ENCODE measurements around the gene NDUFB10.

Gene NDUFB10

DNA sequence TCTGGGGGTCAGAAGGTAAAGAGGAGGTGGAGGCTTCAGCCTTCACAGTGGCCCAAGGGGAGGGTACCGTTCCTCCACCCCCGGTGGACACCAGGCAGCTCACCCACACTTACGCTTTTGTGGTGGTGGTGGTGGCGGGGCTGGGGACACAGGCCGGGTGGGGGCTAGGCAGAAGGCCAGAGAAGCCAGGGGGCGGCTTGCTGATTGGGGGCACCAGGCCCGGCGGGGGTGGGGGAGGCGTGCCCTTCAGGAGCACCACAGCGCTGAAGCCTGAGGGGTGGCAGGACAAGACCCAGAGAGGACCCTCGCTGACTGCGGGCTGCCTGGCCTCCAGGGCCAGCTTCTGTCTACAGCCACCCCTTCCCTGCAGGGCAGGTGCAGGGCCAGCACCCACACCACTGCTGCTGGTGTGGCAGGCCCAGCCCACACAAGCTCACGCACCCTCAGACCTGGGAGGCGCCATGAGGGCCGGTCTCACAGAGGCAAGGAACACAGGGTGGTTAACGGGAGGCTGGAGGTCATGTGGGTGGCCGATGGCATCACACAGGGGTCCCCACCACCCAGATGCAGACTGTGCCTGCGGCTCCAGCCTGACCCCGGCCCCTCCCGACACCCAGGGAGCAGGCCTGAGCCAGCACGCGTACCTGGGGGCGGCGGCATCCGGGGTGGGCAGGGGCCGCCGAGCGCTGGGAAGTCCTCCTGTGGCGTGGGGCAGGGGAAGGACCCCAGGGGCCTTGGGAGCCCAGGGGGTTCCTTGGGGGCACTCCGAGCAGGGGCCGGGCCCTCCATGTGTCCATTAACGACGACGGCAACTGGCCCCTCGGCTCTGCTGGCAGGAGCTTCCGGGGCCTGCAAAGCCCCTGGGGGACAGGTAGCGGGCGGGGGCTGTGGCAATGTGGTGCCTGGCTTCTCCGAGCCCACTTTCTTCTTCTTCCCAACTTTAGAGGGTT, 39.8 kb downstream of the NDUFB10 start:
- H3K27ac Mint-ChIP-seq: no peak overlapping the region
- peaks cover 74% of the 10 kb centered on the region for H3K36me3 Mint-ChIP-seq (ENCODE audit: low read depth)
- peaks cover 14% of the 10 kb centered on the region for H3K4me1 Mint-ChIP-seq (ENCODE audit: low read depth)
- H3K27me3 Mint-ChIP-seq: no peaks in the 10 kb centered on the region
- H3K9me3 Mint-ChIP-seq: no peaks in the 10 kb centered on the region
- H3K4me3 Mint-ChIP-seq: no peak overlapping the region
- intact Hi-C loops (cut with micrococcal nuclease): no loop called here

DNA sequence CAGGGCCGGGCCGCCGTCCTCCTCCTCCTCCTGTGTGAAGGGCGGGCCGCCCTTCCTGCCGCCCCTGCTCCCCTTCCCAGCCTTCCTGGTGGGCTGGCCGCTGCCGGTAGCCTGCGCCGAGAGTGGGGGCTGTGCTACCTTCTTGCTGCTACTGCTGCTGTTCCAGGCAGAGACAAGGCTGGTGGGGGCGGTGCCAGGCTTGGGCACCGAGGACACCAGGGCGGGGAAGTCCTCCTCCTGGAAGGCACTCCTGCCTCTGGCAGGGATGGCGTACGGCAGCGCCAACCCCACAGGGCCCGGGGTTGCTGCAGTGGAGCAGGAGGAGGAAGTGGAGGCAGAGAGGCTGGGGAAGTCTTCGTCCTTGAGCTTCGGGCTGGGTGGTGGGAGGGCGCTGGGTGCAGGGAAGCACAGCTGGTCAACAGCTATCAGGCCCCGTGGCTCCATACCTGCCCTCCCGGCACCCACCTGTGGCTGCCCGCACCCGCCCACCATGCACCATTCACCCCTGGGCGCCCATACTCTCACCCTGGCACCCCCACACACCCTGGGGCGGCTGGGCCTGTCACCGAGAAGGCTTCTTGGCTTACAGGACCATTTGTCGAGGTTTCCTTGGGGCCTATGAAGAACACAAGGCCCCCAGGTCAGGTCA, 40.7 kb downstream of the NDUFB10 start:
- Mint-ChIP-seq H3K4me1 (ENCODE audit: low read depth) (peaks cover 23% of the 10 kb centered on the region), H3K9me3 (no peaks in the 10 kb centered on the region), H3K4me3 (no peak overlapping the region), H3K36me3 (ENCODE audit: low read depth) (peaks cover 81% of the 10 kb centered on the region), H3K27ac (no peak overlapping the region), H3K27me3 (no peaks in the 10 kb centered on the region)
- intact Hi-C loops (cut with micrococcal nuclease): no loop called here

- Mint-ChIP-seq H3K4me1 (ENCODE audit: low read depth) (peaks cover 33% of the 10 kb centered on the region), H3K27ac (no peak overlapping the region), H3K9me3 (no peaks in the 10 kb centered on the region), H3K27me3 (peaks cover 1% of the 10 kb centered on the region), H3K36me3 (ENCODE audit: low read depth) (peaks cover 90% of the 10 kb centered on the region), H3K4me3 (no peak overlapping the region)
- intact Hi-C loops (cut with micrococcal nuclease): no loop called here
These were observed 41.7 kb downstream of the NDUFB10 start for GRCh38 chr16:2001035-2001434.

DNA sequence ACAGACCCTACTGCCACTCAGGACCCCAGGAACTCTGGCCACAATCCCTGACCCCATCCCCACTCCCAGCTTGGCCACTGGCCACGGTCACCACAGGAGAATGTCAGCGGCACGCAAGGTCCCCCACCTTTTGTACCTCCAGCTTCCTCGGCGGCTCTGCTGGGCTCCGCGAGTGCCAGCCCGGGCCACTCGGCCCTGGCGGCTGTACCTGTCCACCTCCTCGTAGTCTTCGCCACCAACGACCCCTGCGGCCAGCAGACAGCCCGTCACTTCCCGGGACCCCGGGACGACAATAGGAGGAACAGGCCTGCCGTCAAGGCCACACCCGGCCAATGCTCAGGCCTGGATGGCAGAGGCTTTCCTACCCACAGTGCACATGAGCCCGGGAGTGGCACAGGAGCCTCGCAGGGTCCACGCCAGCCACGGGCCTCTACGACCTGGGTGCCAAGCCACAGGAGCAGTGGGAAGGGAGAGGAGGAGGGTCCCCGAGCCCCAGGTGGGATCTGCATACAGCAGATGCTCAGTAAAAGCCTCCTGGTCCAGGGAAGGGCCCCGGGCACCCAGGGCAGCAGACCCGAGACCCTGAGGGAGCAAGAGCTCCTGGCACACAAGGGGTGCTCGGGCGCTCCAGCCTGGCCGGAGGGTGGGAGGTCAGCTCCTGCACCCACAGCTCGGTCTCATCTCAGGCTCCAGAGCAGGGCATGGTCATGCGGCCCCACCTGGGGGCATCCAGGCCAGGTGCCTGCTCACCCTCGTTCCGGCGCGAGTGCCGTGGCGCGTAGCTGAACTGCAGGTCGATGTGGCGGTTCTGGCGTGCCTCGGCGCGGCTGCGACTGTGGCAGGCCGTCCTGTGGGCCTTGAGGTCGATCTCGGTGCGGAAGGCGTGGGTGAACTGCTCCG, 42.4 kb downstream of the NDUFB10 start:
- H3K27ac Mint-ChIP-seq: no peak overlapping the region
- intact Hi-C loops (cut with micrococcal nuclease): no loop called here
- H3K9me3 Mint-ChIP-seq: no peaks in the 10 kb centered on the region

DNA sequence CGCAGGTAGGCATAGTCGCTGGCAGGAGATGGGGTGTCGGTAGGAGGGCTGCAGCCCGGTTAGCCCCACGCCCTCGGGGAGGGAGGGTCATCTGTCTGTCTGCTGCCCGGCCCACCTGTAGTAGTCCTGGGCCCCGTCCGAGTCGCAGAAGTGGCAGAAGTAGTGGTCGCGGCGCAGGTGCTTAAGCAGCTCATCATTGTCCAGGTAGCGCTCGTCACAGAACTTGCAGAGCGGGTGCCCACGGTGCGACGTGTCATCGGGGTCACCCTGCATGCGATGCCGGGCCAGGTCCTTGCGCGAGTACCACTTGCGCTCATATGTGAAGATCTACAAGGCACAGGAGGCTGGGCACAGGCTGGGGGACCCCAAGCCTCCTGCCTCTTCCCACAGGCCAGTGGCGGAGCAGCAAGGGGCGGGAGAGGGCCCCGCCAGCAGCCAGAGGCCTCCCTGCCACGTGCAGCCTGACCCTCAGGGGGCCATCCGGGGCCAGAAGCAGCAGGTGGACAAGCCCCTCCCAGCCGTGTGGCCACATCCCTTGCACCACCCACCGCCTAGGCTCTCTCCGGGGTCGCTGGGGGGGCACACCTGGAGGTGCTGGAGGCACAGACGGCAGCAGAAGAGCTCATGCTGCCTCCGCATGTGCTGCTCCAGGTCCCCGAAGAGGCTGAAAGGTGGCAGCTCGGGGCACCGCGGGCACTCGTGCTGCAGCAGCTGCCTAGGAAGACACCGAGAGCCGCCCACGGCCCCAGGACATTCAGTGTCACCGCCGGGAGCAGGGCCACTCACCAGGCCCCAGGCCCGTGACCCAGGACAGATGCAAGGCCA, 43.3 kb downstream of the NDUFB10 start:
- intact Hi-C loops (cut with micrococcal nuclease): no loop called here
- H3K36me3 Mint-ChIP-seq (ENCODE audit: low read depth): peaks cover 90% of the 10 kb centered on the region
- H3K9me3 Mint-ChIP-seq: no peaks in the 10 kb centered on the region
- H3K27ac Mint-ChIP-seq: no peak overlapping the region
- H3K4me1 Mint-ChIP-seq (ENCODE audit: low read depth): peaks cover 49% of the 10 kb centered on the region
- H3K27me3 Mint-ChIP-seq: peaks cover 2% of the 10 kb centered on the region
- H3K4me3 Mint-ChIP-seq: no peak overlapping the region

More for the DNA sequence above, 42.4 kb downstream of the NDUFB10 start:
- Mint-ChIP-seq H3K4me3 (no peak overlapping the region), H3K36me3 (ENCODE audit: low read depth) (peaks cover 92% of the 10 kb centered on the region), H3K4me1 (ENCODE audit: low read depth) (peaks cover 40% of the 10 kb centered on the region), H3K27me3 (peaks cover 2% of the 10 kb centered on the region)

GRCh38 chr16:2003231-2003826, 44.0 kb downstream of the NDUFB10 start:
- peaks cover 56% of the 10 kb centered on the region for H3K4me1 Mint-ChIP-seq (ENCODE audit: low read depth)
- no peaks in the 10 kb centered on the region for H3K9me3 Mint-ChIP-seq
- H3K4me3 Mint-ChIP-seq: no peak overlapping the region
- no peak overlapping the region for H3K27ac Mint-ChIP-seq
- peaks cover 90% of the 10 kb centered on the region for H3K36me3 Mint-ChIP-seq (ENCODE audit: low read depth)
- intact Hi-C loops (cut with micrococcal nuclease): no loop called here
- peaks cover 2% of the 10 kb centered on the region for H3K27me3 Mint-ChIP-seq

DNA sequence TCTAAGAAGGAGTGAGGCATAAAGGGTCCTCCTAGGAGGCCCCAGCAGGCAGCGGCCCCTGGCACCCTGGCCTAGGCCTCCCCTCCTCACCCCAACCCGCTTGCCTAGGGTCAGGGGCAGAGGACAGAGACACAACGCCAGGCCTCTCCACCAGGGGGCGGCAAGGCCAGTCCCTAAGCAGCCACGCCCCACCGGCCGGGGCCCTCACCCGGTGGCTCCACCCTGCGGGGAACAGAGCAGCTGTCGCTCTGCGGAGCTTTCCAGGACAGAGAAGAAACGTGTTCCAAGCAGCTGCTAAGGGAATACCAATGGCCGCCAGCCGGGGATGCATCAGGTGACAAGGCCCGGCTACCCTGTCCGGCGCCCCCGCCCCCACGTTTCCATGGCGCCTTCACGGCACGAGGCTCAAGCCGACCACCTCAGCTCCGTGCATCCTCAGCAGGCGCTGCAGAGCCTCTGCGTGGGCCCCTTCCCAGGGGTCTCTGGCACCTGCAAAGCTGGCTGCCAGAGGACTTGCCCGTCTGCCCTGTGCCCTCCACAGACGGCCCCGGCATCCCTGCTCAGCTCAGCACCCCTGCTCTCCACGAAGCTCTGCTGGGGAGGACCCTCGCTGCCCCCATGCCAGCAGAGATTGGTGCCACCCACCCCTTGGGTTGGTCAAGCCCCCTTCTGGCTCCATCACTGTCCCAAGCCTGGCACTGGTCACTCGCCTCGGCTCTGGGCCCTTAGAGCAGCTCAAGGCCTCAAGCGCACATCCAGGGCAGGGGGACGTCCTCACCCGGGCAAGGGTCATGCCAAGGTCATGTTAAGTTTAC, 44.7 kb downstream of the NDUFB10 start:
- H3K27ac Mint-ChIP-seq: peak overlapping the region; percentile 40
- H3K27me3 Mint-ChIP-seq: peaks cover 2% of the 10 kb centered on the region
- no peaks in the 10 kb centered on the region for H3K9me3 Mint-ChIP-seq
- intact Hi-C loops (cut with micrococcal nuclease): loop anchor here (1.0 kb wide), 1 partner anchor 149 kb away; no protein-coding TSS in a partner anchor
- peaks cover 86% of the 10 kb centered on the region for H3K36me3 Mint-ChIP-seq (ENCODE audit: low read depth)
- peaks cover 63% of the 10 kb centered on the region for H3K4me1 Mint-ChIP-seq (ENCODE audit: low read depth)
- peak overlapping the region; percentile 5 for H3K4me3 Mint-ChIP-seq

DNA sequence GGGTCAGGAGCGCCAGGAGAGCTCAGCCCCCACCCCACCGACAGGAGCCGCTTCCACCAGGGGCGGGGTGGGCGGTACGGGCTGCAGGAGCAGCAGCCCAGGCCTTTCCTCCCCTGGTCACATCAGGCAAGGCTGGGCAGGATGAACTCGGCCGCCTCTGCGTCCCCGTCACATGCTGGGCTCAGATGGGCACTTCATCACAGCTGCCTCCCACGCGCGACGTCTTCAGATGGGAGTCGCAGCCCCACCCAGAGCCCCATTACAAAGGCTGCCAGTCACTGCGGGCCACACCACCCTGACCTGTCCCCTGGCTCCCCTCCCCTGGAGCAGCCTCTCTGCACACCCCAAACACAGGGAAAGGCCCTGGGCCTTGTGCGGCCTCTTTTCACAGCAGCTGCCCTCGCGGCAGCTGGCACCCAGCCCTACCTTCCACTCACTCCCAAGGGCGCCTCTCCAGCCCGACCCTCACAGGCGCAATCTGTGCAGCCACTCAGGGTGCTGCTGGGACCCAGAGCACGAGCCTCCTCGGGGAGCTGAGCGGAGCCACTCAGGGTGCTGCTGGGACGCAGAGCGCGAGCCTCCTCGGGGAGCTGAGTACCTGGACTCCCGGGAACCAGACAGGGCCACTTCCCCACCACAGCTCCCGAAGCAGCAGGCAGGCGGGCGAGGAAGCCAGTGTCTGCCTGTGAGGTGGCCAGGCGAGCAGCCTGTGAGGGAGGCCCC, 45.6 kb downstream of the NDUFB10 start:
- Mint-ChIP-seq H3K27me3 (peaks cover 2% of the 10 kb centered on the region), H3K4me3 (no peak overlapping the region), H3K9me3 (no peaks in the 10 kb centered on the region), H3K27ac (peak overlapping the region; percentile 40), H3K4me1 (ENCODE audit: low read depth) (peaks cover 60% of the 10 kb centered on the region), H3K36me3 (ENCODE audit: low read depth) (peaks cover 76% of the 10 kb centered on the region)
- intact Hi-C loops (cut with micrococcal nuclease): loop anchor here (1.0 kb wide), 1 partner anchor 148 kb away; no protein-coding TSS in a partner anchor

DNA sequence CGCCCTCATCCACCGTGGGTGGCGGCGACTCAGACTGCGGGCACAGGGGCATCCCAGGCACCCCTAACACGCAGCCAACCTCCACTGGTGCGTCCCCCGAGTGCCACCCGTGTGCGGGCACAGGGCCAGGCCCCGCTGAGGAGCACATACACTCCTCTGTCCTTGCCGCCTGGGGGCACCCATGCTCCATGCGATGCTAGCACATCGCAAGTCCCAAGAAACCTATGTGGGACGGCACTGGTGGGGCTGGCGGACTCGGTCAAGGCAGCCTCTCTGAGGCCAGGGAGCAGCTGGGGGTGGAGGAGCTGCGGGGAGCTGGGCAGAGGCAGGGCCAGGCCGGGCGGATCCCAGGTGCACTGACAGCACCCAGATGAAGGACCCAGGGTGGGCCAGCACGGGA, 46.3 kb downstream of the NDUFB10 start:
- intact Hi-C loops (cut with micrococcal nuclease): no loop called here
- Mint-ChIP-seq H3K27ac (peak overlapping the region; percentile 40), H3K4me3 (peak overlapping the region; percentile 45), H3K27me3 (peaks cover 2% of the 10 kb centered on the region), H3K4me1 (ENCODE audit: low read depth) (peaks cover 60% of the 10 kb centered on the region), H3K36me3 (ENCODE audit: low read depth) (peaks cover 69% of the 10 kb centered on the region), H3K9me3 (no peaks in the 10 kb centered on the region)

- H3K9me3 Mint-ChIP-seq: no peaks in the 10 kb centered on the region
- peaks cover 59% of the 10 kb centered on the region for H3K4me1 Mint-ChIP-seq (ENCODE audit: low read depth)
- H3K36me3 Mint-ChIP-seq (ENCODE audit: low read depth): peaks cover 63% of the 10 kb centered on the region
- peak overlapping the region; percentile 40 for H3K27ac Mint-ChIP-seq
- H3K4me3 Mint-ChIP-seq: no peak overlapping the region
- intact Hi-C loops (cut with micrococcal nuclease): no loop called here
- H3K27me3 Mint-ChIP-seq: peaks cover 2% of the 10 kb centered on the region
These were observed 47.0 kb downstream of the NDUFB10 start for GRCh38 chr16:2006317-2006716.

- Mint-ChIP-seq H3K4me3 (peak overlapping the region; percentile 81), H3K27me3 (peaks cover 2% of the 10 kb centered on the region), H3K4me1 (ENCODE audit: low read depth) (peaks cover 59% of the 10 kb centered on the region), H3K27ac (peak overlapping the region; percentile 73), H3K9me3 (no peaks in the 10 kb centered on the region), H3K36me3 (ENCODE audit: low read depth) (peaks cover 53% of the 10 kb centered on the region)
- intact Hi-C loops (cut with micrococcal nuclease): no loop called here
These were observed 47.9 kb downstream of the NDUFB10 start for GRCh38 chr16:2007081-2007836.
